PC-9 (cell line): Measurements from ENCODE around the gene NLGN1. TPM values are rescaled to one million over a fixed set of nuclear protein-coding genes. Genes with fewer than 3 reads are reported as not detected.
A peak's percentile ranks its signal among the peaks of the same experiment; 100 is the strongest.
"Not testable (repeated sequence)": the region's sequence is repeated elsewhere in the genome, so short reads cannot be mapped to it uniquely, and the experiment has no call there.

Experiments
- BruUV-seq: library from RNA; stranded (reverse); fragments of 400-500 nt; replicated peaks from 2 replicates; lab custom pipeline; 2021; lab: Mats Ljungman, UMichigan
- CTCF ChIA-PET: fragments of 300-600 bp; sonication (Branson Sonifier 250); formaldehyde crosslinking; loops from one replicate; lab custom pipeline; 2022; ENCODE audit warnings: antibody characterized with exemption; lab: Charles Lee
- POLR2A ChIA-PET: fragments of 300-600 bp; sonication (Branson Sonifier 250); formaldehyde crosslinking; loops from one replicate; lab custom pipeline; 2022; ENCODE audit warnings: antibody characterized with exemption; ENCODE audit not compliant: unreplicated experiment; lab: Charles Lee
- DNase-seq, 2 experiments: peaks; one replicate each; pipeline versions ENCODE4 v3.0.0 to v3.0.0-alpha.2; 2015 to 2022; ENCODE audit warnings: mixed read lengths in 1 of 2
- H2AFZ ChIP-seq: fragments of 200-600 bp; sonication (generic); 2 replicates; pipeline ENCODE4 v1.8.1; 2017; ENCODE audit warnings: antibody characterized with exemption
- H3F3A ChIP-seq: fragments of 200-600 bp; sonication (generic); 2 replicates; pipeline ENCODE4 v1.8.1; 2017; ENCODE audit warnings: antibody characterized with exemption, mild to moderate bottlenecking, low read depth; ENCODE audit not compliant: insufficient read depth
- H3K27ac ChIP-seq: fragments of 200-600 bp; sonication (generic); 2 replicates; pipeline ENCODE4 v1.6.1; 2016; ENCODE audit warnings: mixed run types
- H3K27me3 ChIP-seq: fragments of 200-600 bp; sonication (generic); 2 replicates; pipeline ENCODE4 v1.6.1; 2016; ENCODE audit warnings: low read depth, mixed run types; ENCODE audit not compliant: insufficient read depth
- H3K36me3 ChIP-seq: fragments of 200-600 bp; sonication (generic); 2 replicates; pipeline ENCODE4 v1.6.1; 2016; ENCODE audit warnings: low read depth, mixed run types
- H3K4me1 ChIP-seq: fragments of 200-600 bp; sonication (generic); replicated peaks from 2 replicates; pipeline ENCODE4 v1.6.1; 2016; ENCODE audit warnings: mixed run types; ENCODE audit not compliant: insufficient read depth
- H3K4me2 ChIP-seq: fragments of 200-600 bp; sonication (generic); 2 replicates; pipeline ENCODE4 v1.6.1; 2017; ENCODE audit warnings: mixed run types
- H3K4me3 ChIP-seq: fragments of 200-600 bp; sonication (generic); 2 replicates; pipeline ENCODE4 v1.6.1; 2016; ENCODE audit warnings: mixed run types
- H3K79me2 ChIP-seq: fragments of 200-600 bp; sonication (generic); 2 replicates; pipeline ENCODE4 v1.6.1; 2017; ENCODE audit warnings: low read depth, mixed run types
- H3K9me2 ChIP-seq: fragments of 200-600 bp; sonication (generic); 2 replicates; pipeline ENCODE4 v1.8.1; 2017; ENCODE audit warnings: mild to moderate bottlenecking; ENCODE audit not compliant: insufficient read depth
- H3K9me3 ChIP-seq: fragments of 200-600 bp; sonication (generic); 2 replicates; pipeline ENCODE4 v1.8.1; 2016; ENCODE audit warnings: low read depth; ENCODE audit not compliant: insufficient read depth
- H4K20me1 ChIP-seq: fragments of 200-600 bp; sonication (generic); 2 replicates; pipeline ENCODE4 v1.8.1; 2017; ENCODE audit not compliant: insufficient read depth
- CTCF ChIP-seq: fragments of 200-600 bp; sonication (generic); conservative IDR thresholded peaks from 2 replicates; pipeline ENCODE4 v1.6.1; 2017; ENCODE audit warnings: mixed run types, antibody characterized with exemption, mild to moderate bottlenecking, moderate library complexity
- EZH2 ChIP-seq: fragments of 200-600 bp; sonication (generic); IDR thresholded peaks from 2 replicates; pipeline ENCODE4 v1.8.0; 2017; ENCODE audit warnings: antibody characterized with exemption, low read depth
- intact Hi-C: fragments of 100-400 bp; cut with micrococcal nuclease; formaldehyde crosslinking; loops from one replicate; pipeline ENCODE4 v1.10.0; 2022; ENCODE audit not compliant: unreplicated experiment
- total RNA-seq: library from RNA; stranded (reverse); gene quantifications from 2 replicates; pipeline ENCODE4 v1.2.3, GENCODE V29; 2021

Gene NLGN1
- total RNA-seq, 1 experiment from 2014 or later: 1.4 TPM

DNA sequence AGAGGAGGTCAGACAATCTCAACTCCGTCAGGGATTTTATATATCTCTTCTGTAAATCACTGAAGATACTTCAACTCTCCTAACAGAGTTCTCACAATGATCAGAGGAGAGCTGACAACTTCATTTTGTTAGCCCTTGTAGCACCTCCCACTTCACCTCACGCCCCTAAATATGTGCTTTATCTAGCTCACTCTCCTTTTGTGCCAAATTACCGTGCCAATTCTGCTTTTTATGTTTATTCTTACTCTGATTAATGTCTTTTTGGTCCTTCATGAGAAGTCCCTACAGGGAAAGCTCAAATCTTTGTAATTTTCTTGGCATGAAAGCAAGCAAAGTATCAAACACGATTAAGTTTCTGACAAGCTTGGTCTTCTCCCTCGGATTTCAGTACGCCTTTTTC lies 825.5 kb downstream of the NLGN1 start:
- Histone ChIP-seq H3K36me3 (no peaks in the 10 kb centered on the region), H3F3A (no peaks in the 10 kb centered on the region), H3K4me2 (no peak overlapping the region), H3K79me2 (no peaks in the 10 kb centered on the region), H4K20me1 (no peaks in the 10 kb centered on the region), H3K9me3 (no peaks in the 10 kb centered on the region), H3K27ac (no peak overlapping the region), H3K9me2 (no peaks in the 10 kb centered on the region), H3K4me1 (no peaks in the 10 kb centered on the region), H2AFZ (no peak overlapping the region), H3K4me3 (no peak overlapping the region), H3K27me3 (no peaks in the 10 kb centered on the region)
- TF ChIP-seq CTCF (no peak), EZH2 (no peak)
- intact Hi-C loops: no loop called here
- no TSS peak for BruUV-seq
- POLR2A ChIA-PET: no interaction called here
- DNase-seq: no peak
- CTCF ChIA-PET: no interaction called here

- H3K27me3 ChIP-seq: no peaks in the 10 kb centered on the region
- ChIA-PET POLR2A (no interaction called here), CTCF (no interaction called here)
- DNase-seq: no peak
- TF ChIP-seq EZH2 (no peak), CTCF (no peak)
- no peak overlapping the region for H3K4me2 ChIP-seq
- H2AFZ ChIP-seq: no peak overlapping the region
- no peaks in the 10 kb centered on the region for H3K4me1 ChIP-seq
- no peaks in the 10 kb centered on the region for H3K9me2 ChIP-seq
- no peaks in the 10 kb centered on the region for H3K9me3 ChIP-seq
- H4K20me1 ChIP-seq: no peaks in the 10 kb centered on the region
- no peak overlapping the region for H3K27ac ChIP-seq
- no TSS peak for BruUV-seq
- H3K4me3 ChIP-seq: no peak overlapping the region
- H3K36me3 ChIP-seq: no peaks in the 10 kb centered on the region
- intact Hi-C loops: no loop called here
- no peaks in the 10 kb centered on the region for H3K79me2 ChIP-seq
- no peaks in the 10 kb centered on the region for H3F3A ChIP-seq
Observed at GRCh38 chr3:174223626-174224025, 826.1 kb downstream of the NLGN1 start.

GRCh38 chr3:174229916-174230315 lies 832.4 kb downstream of the NLGN1 start:
- H3F3A ChIP-seq: no peaks in the 10 kb centered on the region
- no peak overlapping the region for H3K27ac ChIP-seq
- H3K36me3 ChIP-seq: no peaks in the 10 kb centered on the region
- no peaks in the 10 kb centered on the region for H3K4me1 ChIP-seq
- no peaks in the 10 kb centered on the region for H3K9me3 ChIP-seq
- H3K27me3 ChIP-seq: no peaks in the 10 kb centered on the region
- H3K4me3 ChIP-seq: no peak overlapping the region
- ChIA-PET CTCF (no interaction called here), POLR2A (no interaction called here)
- H3K9me2 ChIP-seq: no peaks in the 10 kb centered on the region
- H3K79me2 ChIP-seq: no peaks in the 10 kb centered on the region
- intact Hi-C loops: no loop called here
- no peak overlapping the region for H3K4me2 ChIP-seq
- DNase-seq: no peak
- no peak overlapping the region for H2AFZ ChIP-seq
- BruUV-seq: no TSS peak
- no peaks in the 10 kb centered on the region for H4K20me1 ChIP-seq
- no peak for TF ChIP-seq CTCF
- TF ChIP-seq EZH2: no peak

DNA sequence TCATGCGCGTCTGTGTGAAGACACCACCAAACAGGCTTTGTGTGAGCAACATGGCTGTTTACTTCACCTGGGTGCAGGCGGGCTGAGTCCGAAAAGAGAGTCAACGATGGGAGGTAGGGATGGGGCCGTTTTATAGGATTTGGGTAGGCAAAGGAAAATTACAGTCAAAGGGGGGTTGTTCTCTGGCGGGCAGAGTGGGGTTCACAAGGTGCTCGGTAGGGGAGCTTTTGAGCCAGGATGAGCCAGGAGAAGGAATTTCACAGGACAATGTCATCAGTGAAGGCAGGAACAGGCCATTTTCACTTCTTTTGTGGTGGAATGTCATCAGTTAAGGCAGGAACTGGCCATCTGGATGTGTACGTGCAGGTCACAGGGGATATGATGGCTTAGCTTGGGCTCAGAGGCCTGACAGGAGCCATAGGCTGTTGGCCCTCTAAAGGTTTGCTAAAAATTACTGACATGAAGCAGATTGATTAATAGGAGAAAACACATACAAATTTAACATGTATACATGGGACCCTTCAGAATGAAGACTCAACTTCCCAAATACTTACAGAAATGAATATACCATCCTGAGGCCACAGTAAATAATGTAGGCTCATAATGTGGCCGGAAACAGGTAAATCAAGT lies 834.6 kb downstream of the NLGN1 start:
- H3K27ac ChIP-seq, POLR2A ChIA-PET, H3K36me3 ChIP-seq, BruUV-seq, H3K9me2 ChIP-seq, H4K20me1 ChIP-seq, H3K4me2 ChIP-seq, H3K9me3 ChIP-seq, H3K27me3 ChIP-seq, H3K4me3 ChIP-seq, CTCF ChIA-PET, H3K4me1 ChIP-seq, H3K79me2 ChIP-seq, DNase-seq, intact Hi-C loops, H3F3A ChIP-seq: not testable (repeated sequence)
- 0 out of 2 replicates have a peak overlapping the region, but pooled peaks have one; percentile 40 for H2AFZ ChIP-seq
